GM12878 (cell line): ENCODE results near the gene ZNF200. TPM values are rescaled to one million over a fixed set of nuclear protein-coding genes. Genes with fewer than 3 reads are reported as not detected.

Experiments used
- ATF2 ChIP-seq: IDR thresholded peaks from 2 replicates; pipeline ENCODE4 v1.6.1; 2012; ENCODE audit warnings: low read length, inconsistent platforms
- E2F4 ChIP-seq: IDR thresholded peaks from 2 replicates; pipeline ENCODE4 v1.6.1; 2012; ENCODE audit warnings: low read depth, low read length, improper control_type of control experiment
- E2F8 ChIP-seq: fragments of 450-650 bp; IDR thresholded peaks from 2 replicates; pipeline ENCODE4 v1.6.1; 2018; ENCODE audit warnings: mild to moderate bottlenecking, low read depth, moderate library complexity; ENCODE audit not compliant: partially characterized antibody
- HDGF ChIP-seq: fragments of 450-650 bp; IDR thresholded peaks from 2 replicates; pipeline ENCODE4 v1.6.1; 2016; ENCODE audit warnings: antibody characterized with exemption
- JUNB ChIP-seq: IDR thresholded peaks from 2 replicates; pipeline ENCODE4 v1.6.1; 2016; ENCODE audit warnings: antibody characterized with exemption, mild to moderate bottlenecking
- MYC ChIP-seq: IDR thresholded peaks from 2 replicates; pipeline ENCODE4 v1.6.1; 2011; ENCODE audit warnings: mild to moderate bottlenecking, low read length, moderate library complexity, inconsistent platforms; ENCODE audit not compliant: insufficient read depth, insufficient replicate concordance, insufficient read length, severe bottlenecking
- SREBF2 ChIP-seq: IDR thresholded peaks from 2 replicates; pipeline ENCODE4 v1.6.1; 2012; ENCODE audit warnings: mild to moderate bottlenecking, low read length
- STAT1 ChIP-seq: fragments of 450-650 bp; conservative IDR thresholded peaks from 2 replicates; pipeline ENCODE4 v1.6.1; 2014; ENCODE audit warnings: antibody characterized with exemption, mild to moderate bottlenecking
- TAF1 ChIP-seq: IDR thresholded peaks from 2 replicates; pipeline ENCODE4 v1.6.1; 2011; ENCODE audit warnings: mild to moderate bottlenecking, low read depth, low read length, borderline replicate concordance
- ZBTB40 ChIP-seq: fragments of 450-650 bp; IDR thresholded peaks from 2 replicates; pipeline ENCODE4 v1.6.1; 2016; ENCODE audit warnings: mild to moderate bottlenecking, moderate library complexity, borderline replicate concordance
- ZNF384 ChIP-seq: IDR thresholded peaks from 2 replicates; pipeline ENCODE4 v1.6.1; 2012; ENCODE audit warnings: low read depth, mild to moderate bottlenecking, low read length, improper control_type of control experiment, borderline replicate concordance
- ZNF592 ChIP-seq: fragments of 450-650 bp; IDR thresholded peaks from 2 replicates; pipeline ENCODE4 v1.6.1; 2017; ENCODE audit warnings: mild to moderate bottlenecking, moderate library complexity
- polyA plus RNA-seq, 11 experiments: library from polyadenylated mRNA; depleted of rRNA in 4 of 11; unstranded in 6 of 11; stranded (reverse) in 5 of 11; fragments of >200 nt; fragmentation: Nextera tagmentation in 4 of 11; fragmentation: Illumina TruSeq in 1 of 11; extraction: Ambion mirVana in 4 of 11; extraction: Trizol in 1 of 11; gene quantifications; 1 replicate in 1 of 11; 2 replicates in 10 of 11; pipeline versions ENCODE4 v1.2.1 to v1.2.3, GENCODE V29; 2011 to 2016; ENCODE audit warnings: inconsistent platforms in 2 of 11, missing spikeins in 2 of 11, low read depth in 1 of 11
- total RNA-seq, 4 experiments: library from RNA; depleted of rRNA in 3 of 4; stranded (reverse); fragments of >200 nt in 3 of 4; fragmentation: Illumina TruSeq in 1 of 4; extraction: Trizol in 1 of 4; gene quantifications; 2 replicates each; pipeline versions ENCODE4 v1.2.1 to v1.2.3, GENCODE V29; 2013 to 2021

ZNF200 gene
- total and polyA plus RNA-seq, 10 of the 15 experiments (the other 5 are each of a cell fraction or from before 2014, with no cell fraction given) = 4.0 to 13.9 (median 9.6) TPM

GRCh38 chr16:3282730-3283542, 48.0 kb upstream of the ZNF200 start, which contains the start of gene ZNF263 (continued):
- TF ChIP-seq HDGF (peak; percentile 69), ATF2 (no peak), ZNF592 (0 out of 2 replicates have a peak, but pooled peaks have one; percentile 21), MYC (peak; percentile 87), SREBF2 (no peak), E2F4 (0 out of 2 replicates have a peak, but pooled peaks have one; percentile 4), ZBTB40 (peak; percentile 93), STAT1 (no peak; the same call in 1 of the 2 replicates), E2F8 (peak; percentile 82), TAF1 (peak; percentile 59; the same call in 1 of the 2 replicates), JUNB (no peak), ZNF384 (no peak)
